ENCODE results near the gene STK11IP. TPM values are rescaled to one million over a fixed set of nuclear protein-coding genes. Genes with fewer than 3 reads are reported as not detected.

The STK11IP gene, protein sequence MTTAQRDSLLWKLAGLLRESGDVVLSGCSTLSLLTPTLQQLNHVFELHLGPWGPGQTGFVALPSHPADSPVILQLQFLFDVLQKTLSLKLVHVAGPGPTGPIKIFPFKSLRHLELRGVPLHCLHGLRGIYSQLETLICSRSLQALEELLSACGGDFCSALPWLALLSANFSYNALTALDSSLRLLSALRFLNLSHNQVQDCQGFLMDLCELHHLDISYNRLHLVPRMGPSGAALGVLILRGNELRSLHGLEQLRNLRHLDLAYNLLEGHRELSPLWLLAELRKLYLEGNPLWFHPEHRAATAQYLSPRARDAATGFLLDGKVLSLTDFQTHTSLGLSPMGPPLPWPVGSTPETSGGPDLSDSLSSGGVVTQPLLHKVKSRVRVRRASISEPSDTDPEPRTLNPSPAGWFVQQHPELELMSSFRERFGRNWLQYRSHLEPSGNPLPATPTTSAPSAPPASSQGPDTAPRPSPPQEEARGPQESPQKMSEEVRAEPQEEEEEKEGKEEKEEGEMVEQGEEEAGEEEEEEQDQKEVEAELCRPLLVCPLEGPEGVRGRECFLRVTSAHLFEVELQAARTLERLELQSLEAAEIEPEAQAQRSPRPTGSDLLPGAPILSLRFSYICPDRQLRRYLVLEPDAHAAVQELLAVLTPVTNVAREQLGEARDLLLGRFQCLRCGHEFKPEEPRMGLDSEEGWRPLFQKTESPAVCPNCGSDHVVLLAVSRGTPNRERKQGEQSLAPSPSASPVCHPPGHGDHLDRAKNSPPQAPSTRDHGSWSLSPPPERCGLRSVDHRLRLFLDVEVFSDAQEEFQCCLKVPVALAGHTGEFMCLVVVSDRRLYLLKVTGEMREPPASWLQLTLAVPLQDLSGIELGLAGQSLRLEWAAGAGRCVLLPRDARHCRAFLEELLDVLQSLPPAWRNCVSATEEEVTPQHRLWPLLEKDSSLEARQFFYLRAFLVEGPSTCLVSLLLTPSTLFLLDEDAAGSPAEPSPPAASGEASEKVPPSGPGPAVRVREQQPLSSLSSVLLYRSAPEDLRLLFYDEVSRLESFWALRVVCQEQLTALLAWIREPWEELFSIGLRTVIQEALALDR
- 31.4 and 32.9 TPM in 2 replicates for total RNA-seq
- long read RNA-seq, partial matches to known transcripts, result 4 of 4 reads
- long read RNA-seq, other reads (novel, unspliced or antisense), result 0 of 4 reads

DNA sequence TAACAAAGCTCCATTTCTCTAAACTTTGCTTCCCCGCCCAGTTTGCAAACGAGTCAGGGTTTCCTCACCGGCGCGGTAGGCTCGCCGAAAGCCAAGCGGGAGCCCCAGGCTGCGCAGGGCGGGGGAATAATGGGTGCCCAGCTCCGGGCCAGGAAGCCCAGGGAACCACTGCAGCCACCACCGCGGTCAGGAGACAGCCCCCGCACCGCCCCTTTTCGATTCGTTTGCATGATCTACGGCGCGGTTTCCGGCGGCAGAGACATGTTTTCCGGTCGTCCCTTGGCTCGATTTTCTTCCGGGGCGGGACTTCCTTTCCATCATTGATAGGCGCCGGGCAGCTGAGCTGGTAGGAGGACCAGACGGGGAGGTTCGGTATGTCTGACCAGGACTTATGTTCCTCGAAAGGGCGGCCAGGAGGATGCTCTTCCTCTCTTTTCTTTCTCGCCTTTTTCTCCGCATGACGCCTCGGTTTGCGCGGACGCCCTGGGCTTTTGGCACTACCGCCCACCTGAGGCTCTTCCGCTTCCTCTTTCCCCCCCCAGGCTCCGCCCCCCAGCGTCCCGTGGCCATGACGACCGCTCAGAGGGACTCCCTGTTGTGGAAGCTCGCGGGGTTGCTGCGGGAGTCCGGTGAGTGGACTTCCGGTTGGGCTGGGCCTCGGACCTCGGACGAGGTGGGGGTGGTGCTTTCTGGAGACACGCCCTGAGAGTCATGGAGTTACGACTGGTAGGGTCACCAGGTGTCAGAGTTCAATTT lies at the start of gene STK11IP:
Gene STK11IP, plus strand, starts transcription at position 306 of the 756 bp plus-strand sequence. Its CDS starts 263 bp downstream, at position 569.
- Mint-ChIP-seq H3K27ac (ENCODE audit: unreplicated experiment) (peak within 1 kb of the TSS; percentile 100), H3K27me3 (ENCODE audit: low read depth) (peaks cover 6% of the 10 kb centered on the region), H3K36me3 (ENCODE audit: low read depth) (no peaks in the 10 kb centered on the region), H3K4me1 (peaks cover 33% of the 10 kb centered on the region), H3K4me3 (peak within 1 kb of the TSS; percentile 100), H3K9me3 (no peaks in the 10 kb centered on the region)
- peak; percentile 85 for DNase-seq (ENCODE audit: low read depth, low spot score)
- TF ChIP-seq, protein P1, sequence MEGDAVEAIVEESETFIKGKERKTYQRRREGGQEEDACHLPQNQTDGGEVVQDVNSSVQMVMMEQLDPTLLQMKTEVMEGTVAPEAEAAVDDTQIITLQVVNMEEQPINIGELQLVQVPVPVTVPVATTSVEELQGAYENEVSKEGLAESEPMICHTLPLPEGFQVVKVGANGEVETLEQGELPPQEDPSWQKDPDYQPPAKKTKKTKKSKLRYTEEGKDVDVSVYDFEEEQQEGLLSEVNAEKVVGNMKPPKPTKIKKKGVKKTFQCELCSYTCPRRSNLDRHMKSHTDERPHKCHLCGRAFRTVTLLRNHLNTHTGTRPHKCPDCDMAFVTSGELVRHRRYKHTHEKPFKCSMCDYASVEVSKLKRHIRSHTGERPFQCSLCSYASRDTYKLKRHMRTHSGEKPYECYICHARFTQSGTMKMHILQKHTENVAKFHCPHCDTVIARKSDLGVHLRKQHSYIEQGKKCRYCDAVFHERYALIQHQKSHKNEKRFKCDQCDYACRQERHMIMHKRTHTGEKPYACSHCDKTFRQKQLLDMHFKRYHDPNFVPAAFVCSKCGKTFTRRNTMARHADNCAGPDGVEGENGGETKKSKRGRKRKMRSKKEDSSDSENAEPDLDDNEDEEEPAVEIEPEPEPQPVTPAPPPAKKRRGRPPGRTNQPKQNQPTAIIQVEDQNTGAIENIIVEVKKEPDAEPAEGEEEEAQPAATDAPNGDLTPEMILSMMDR (conservative IDR thresholded peaks at IDR 0.05), result no peak

DNA sequence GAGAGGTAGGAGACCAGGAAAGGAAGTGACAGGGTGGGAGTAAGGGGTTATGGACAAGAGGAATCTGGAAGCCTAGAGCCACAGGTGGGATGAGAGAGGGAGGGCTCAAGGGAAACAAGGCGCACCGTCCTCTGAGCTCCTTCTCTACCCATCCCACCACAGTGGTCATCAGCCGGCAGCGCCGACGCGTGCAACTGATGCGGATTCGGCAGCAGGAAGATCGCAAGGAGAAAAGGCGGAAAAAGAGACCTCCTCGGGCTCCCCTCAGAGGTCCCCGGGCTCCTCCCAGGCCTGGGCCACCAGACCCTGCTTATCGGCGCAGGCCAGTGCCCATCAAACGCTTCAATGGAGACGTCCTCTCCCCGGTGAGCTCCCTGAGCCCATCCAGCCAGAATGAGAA lies 48.7 kb upstream of the STK11IP start:
- H3K9me3 Mint-ChIP-seq, result no peaks in the 10 kb centered on the region
- peaks cover 39% of the 10 kb centered on the region for H3K4me1 Mint-ChIP-seq
- peak overlapping the region; percentile 72 for H3K4me3 Mint-ChIP-seq
- DNase-seq (ENCODE audit: low read depth, low spot score), result no peak
- peaks cover 3% of the 10 kb centered on the region for H3K36me3 Mint-ChIP-seq (ENCODE audit: low read depth)
- no peak overlapping the region for H3K27ac Mint-ChIP-seq (ENCODE audit: unreplicated experiment)
- TF ChIP-seq, protein P1 (conservative IDR thresholded peaks at IDR 0.05), result no peak
- H3K27me3 Mint-ChIP-seq (ENCODE audit: low read depth), result peaks cover 14% of the 10 kb centered on the region

DNA sequence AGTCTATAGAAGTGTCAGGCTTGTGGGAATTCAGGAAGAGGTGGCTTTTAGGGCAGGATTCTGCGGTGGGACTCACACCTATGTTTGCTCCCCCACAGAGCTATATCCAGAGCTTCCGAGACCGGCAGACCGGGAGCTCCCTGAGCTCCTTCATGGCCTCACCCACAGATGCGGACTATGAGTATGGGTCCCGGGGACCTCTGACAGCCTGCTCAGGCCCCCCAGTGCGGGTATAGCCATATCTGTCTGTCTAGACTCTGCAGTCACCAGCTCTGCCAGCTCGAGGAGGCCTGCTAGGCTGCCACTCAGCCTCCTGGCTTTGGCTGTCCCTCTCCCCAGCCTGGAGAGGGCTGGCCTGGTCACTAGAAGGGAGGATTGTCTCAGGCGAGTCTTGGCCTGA lies 48.0 kb upstream of the STK11IP start:
- Mint-ChIP-seq H3K4me1 (peaks cover 33% of the 10 kb centered on the region), H3K4me3 (peak overlapping the region; percentile 72), H3K27ac (ENCODE audit: unreplicated experiment) (no peak overlapping the region), H3K9me3 (no peaks in the 10 kb centered on the region), H3K27me3 (ENCODE audit: low read depth) (peaks cover 16% of the 10 kb centered on the region), H3K36me3 (ENCODE audit: low read depth) (peaks cover 3% of the 10 kb centered on the region)
- DNase-seq (ENCODE audit: low read depth, low spot score), result no peak
- TF ChIP-seq, protein P1 (conservative IDR thresholded peaks at IDR 0.05), result no peak

DNA sequence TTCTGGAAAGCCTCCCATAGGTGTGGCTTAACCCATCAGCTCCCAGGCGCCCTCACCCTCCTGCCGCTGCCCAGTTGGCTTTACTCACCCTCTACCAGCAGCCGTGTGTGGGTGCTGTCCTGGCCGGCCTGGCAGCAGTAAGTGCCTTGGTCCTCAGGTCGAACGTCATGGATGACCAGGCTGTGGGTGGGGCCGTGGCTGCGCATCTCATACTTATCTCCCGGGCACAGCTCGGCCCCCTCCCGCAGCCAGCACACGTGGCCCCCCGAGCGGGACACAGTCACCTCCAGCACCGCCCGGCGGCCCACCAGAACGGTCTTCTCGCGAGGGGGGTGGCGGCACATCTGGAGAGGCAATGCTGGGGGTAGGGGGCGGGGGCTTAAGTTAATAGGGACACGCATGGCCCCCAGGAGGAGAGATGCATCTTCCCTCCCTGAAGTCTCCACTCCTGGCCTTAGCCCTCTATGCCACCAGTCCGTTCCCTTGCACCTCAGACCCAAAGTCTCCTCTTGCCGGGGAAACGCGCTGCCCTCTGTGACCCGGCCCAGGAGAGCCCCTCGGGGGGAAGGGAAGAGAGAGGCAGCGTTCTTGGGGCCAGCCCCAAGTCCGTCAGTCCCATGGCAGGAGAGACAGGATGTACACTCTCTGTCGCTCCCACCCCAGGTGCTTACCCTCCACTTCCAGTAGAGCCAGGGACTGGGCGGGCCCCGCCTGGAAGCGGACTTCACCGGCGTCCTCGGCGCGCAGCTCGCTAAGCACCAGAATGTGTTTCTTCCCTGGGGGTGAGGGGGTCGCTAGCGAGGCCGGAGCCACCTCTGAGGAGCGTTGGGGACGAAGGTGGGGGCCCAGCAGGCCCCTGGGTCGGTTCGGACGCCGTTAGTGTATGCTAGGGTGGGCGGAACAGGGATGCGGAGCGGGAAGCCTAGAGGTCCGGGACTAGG lies 45.9 kb upstream of the STK11IP start:
- H3K9me3 Mint-ChIP-seq, result no peaks in the 10 kb centered on the region
- H3K4me3 Mint-ChIP-seq, result peak overlapping the region; percentile 88
- peaks cover 3% of the 10 kb centered on the region for H3K36me3 Mint-ChIP-seq (ENCODE audit: low read depth)
- H3K27me3 Mint-ChIP-seq (ENCODE audit: low read depth), result peaks cover 16% of the 10 kb centered on the region
- peaks cover 20% of the 10 kb centered on the region for H3K4me1 Mint-ChIP-seq
- TF ChIP-seq, protein P1 (conservative IDR thresholded peaks at IDR 0.05), result no peak
- no peak overlapping the region for H3K27ac Mint-ChIP-seq (ENCODE audit: unreplicated experiment)
- no peak for DNase-seq (ENCODE audit: low read depth, low spot score)

All from neural crest cell (in vitro differentiated cells).